ENCODE measurements around the gene UPK1B.
"Not testable (repeated sequence)": the region's sequence is repeated elsewhere in the genome, so short reads cannot be mapped to it uniquely, and the experiment has no call there.

UPK1B gene

DNA sequence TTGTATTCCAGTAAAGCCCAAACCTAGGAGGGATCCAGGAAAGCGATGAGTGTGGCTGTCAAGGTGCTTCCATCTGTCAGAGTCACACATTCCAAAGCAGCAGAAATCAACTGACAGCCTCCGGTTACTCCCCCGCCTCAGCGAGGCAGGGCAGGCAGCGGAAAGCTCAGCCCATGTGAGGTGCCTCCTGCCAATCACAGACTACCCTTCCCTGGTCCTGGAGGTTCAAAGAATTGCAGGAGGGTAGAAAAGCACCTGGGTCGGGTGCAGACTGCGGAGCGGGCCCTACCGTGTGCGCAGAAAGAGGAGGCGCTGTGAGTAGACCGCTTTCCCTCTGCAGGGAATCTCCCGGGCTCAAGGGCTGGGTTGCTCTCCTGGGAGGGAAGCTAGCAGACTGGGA, at the start of gene UPK1B:
Gene UPK1B (plus strand): TSS at position 274 of the 400 bp plus-strand sequence. CDS start 13,144 bp downstream, outside the sequence.
- no peak for DNase-seq (ENCODE audit: low read depth)

- DNase-seq (ENCODE audit: low read depth) = no peak
Measured at GRCh38 chr3:119125342-119125741, 48.1 kb upstream of the UPK1B start.

DNA sequence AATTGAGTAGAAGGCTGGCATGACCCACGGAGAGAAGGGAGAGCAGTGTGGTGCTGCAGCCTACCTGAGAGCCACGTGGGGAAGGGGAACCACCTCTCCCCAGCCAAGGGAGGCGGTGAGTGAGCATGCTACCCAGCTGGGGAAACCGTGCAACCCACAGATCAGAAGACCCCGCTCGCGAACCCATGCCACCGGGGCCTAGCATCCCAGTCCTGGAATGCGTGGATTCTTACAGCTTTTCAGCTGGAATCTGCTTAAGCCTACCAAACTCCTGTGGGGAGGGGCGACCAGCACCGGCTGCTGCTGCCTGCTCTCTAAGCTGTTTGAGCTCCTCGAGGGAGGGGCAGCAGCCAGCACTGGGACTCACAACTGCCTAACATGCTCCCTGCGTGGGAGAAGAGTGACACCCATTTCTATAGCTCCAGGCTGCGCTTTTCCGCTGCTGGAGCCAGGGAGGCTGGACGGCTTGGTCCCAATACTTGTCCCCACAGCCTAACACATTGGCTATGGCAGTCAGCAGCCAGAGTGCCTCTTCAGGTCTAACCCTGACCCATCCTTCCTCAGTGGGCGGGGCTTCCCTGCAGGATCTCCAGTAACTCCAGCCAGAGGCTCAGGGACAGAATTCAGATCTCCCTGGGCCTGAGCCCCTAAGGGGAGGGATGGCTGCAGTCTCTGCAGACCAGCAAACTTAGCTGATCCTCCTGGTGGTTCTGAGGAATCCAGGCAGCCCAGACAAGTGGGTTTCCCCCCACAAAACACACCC, 47.5 kb upstream of the UPK1B start:
- DNase-seq (ENCODE audit: low read depth) = no peak

- not testable (repeated sequence) for DNase-seq (ENCODE audit: low read depth)
Measured at GRCh38 chr3:119130291-119130690, 43.1 kb upstream of the UPK1B start.

GRCh38 chr3:119132291-119132690, 41.1 kb upstream of the UPK1B start:
- not testable (repeated sequence) for DNase-seq (ENCODE audit: low read depth)

- DNase-seq (ENCODE audit: low read depth) = not testable (repeated sequence)
Measured at GRCh38 chr3:119139360-119139759, 34.0 kb upstream of the UPK1B start.

DNA sequence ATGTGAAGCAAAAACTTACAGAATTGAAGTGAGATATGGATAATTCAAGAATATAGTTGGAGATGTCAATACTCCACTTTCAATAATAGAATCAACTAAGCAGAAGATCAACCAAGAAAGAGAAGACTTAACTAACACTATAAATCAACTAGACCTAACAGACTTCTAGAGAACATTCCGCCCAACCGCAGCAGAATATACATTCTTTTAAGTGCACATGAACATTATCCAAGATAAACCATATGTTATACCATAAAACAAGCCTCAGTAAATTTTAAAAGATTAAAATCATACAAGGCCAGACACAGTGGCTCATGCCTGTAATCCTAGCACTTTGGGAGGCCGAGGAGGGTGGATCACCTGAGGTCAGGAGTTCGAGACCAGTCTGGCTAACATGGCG, 32.9 kb upstream of the UPK1B start:
- no peak for DNase-seq (ENCODE audit: low read depth)

DNA sequence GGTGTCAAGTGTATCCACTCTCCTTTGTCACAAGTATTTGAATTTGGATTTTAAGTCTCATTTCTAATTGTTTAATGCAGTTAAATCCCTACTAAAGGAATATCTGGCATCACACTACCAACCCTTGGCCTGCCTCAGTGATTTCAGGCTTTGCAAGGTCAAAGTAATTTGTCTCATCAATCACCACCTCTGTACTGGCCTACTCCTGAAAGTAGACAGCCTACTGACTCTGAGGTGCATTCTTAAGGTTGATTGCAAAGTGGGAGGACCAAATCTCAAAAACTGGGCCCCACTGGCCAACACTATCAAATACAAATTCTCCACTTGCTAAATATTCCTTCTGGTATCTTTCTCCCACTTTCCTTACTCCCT, 28.3 kb upstream of the UPK1B start:
- no peak for DNase-seq (ENCODE audit: low read depth)

DNA sequence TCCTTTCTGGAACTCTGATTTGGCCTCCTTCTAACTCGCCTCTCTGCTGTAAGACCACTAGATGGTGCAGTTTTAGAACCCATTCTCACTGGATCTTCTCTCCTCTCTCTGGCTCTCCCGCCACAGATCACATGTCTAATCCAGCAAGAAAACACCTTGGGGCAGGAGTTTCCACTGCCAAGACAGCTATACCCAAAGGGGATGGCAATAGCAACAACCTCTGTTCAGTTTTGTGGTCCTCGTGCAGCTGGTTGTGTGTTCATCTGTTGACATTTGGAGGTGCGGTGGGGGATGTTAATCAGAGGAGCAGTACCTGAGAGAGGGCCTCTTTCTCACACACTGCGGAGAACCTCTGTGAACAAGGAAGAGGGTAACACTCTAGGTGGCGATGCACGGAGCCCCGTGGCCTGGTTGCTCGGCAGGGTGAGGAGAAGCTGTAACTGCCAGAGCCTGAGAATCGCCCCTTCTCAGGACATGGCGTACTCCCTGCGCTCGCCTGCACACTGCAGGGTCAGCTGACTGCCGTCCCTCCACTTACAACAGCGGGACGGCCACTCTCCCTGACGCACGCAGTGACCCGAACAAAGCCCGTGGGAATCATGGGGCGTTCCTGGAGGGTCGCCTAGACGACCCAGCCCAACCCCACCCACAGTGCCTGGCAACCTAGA, 27.8 kb upstream of the UPK1B start, which contains the start of gene TEX55:
Gene TEX55 (plus strand): TSS at position 666 of the 668 bp plus-strand sequence. CDS start 25 bp downstream, outside the sequence.
- DNase-seq (ENCODE audit: low read depth) = peak; percentile 75

DNA sequence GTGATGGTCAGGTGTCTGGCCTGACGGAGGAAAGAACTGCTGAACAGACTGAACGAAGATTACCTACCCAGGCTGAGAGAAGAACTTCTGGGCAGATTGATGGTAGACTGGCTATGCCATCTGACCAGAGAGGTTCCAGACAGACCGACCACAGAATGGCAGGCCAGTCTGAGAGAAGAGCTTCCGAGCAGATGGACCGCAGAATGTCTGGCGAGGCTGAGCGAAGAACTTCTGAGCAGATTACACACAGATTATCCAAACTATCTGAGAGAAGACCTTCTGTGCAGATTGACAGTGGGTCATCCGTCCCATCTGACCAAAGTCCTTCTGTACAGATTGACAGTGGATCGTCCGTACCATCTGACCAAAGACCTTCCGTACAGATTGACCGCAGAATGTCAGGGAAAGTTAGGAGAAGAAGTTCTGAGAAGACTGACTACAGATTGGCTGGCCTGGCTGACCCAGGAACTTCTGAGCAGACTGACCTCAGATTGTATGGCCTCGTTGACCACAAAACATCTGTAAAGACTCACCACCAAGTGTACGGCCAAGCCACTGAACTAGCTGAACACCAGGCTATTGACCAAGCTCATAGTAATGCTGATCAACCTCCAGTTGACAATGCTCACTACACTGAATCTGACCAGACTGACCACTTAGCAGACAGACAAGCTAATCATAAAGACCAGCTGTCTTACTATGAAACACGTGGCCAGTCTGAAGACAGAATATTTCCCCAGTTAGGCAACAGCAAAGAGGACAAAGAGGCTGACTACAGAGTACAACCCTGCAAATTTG, 26.6 kb upstream of the UPK1B start:
- DNase-seq (ENCODE audit: low read depth) = no peak

GRCh38 chr3:119147494-119147893, 25.9 kb upstream of the UPK1B start:
- no peak for DNase-seq (ENCODE audit: low read depth)

DNA sequence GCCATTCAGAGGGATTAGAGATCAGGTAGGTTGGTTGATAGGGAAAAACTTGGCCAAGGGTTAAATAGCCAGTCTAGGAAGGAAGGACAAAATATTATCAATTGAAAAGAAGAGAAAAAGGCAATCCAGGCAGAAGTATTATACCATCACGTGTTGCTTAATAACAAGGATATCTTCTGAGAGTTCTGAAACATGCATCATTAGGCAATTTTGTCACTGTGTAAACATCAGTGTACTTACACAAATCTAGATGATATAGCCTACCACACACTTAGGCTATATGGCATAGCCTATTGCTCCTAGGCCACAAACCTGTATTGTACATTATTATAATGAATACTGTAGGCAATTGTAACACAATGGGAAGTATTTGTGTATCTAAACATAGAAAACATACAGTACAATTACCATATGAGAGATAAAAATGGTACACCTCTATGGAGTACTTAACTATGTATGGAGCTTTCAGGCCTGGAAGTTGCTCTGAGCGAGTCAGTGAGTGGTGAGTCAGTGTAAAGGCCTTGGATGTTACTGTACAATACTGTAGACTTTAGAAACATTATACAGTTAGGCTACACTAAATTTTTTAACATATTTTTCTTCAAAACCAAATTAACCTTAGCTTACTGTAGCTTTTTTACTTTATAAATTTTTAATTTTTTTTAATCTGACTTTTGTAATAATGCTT, 24.8 kb upstream of the UPK1B start:
- DNase-seq (ENCODE audit: low read depth) = peak; percentile 69

GRCh38 chr3:119149484-119149883, 23.9 kb upstream of the UPK1B start:
- peak; percentile 91 for DNase-seq (ENCODE audit: low read depth)

GRCh38 chr3:119156868-119157267, 16.5 kb upstream of the UPK1B start:
- no peak for DNase-seq (ENCODE audit: low read depth)

DNA sequence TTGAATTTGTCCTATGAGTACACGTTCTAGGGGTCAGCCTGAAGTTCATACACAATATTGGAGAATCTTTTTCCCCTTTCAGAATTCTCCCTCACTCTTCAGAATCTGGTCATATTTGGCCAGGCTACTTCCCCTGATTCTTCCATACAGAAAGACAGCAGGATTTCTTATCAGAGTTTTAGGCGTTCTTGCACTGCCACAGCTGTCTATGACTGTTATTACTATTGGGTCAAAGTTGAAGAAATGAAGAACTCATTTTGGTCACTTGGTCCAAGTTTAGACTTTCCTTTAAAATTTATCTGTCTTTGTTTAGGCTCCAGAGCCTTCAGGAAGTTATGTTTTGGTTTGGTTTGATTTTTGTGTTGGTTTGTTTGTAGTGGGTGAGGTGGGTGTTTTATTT, 15.4 kb upstream of the UPK1B start:
- no peak for DNase-seq (ENCODE audit: low read depth)

DNA sequence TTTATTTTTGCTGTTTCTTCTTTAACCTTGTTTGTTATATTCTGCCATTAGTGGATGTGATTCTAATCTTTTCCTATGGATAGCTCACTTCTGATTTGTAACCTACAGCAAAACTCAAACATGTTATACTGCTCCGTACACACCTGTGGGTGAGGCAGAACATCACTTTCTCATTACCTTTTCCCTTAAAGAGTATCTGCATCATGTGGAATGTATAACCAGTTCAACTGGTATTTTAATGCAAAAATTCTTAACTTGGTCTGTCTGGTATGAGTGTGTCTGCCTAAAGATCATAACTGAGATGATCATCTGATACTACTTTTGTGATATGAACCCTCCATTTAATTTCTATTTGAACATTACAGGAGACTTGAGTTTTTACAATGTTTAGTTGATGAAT, 13.0 kb upstream of the UPK1B start:
- DNase-seq (ENCODE audit: low read depth) = no peak

DNA sequence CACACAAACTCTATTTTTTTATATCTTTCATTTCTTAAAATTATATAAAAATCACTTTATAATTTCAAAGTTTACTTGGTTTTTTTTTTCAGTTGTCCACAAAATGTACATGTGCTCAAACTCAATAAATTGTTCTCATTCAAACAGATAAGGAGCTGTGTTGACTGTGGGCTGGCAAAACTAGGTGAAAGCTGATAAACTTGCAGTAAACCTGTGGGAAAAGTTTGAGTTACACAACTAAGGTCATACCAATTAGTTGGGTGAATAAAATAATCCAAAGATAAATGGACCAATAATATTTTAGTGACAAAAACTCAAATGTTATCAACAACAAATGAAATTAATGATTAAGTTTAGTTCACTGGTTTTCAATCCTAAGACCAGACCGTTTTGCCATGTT, 12.6 kb upstream of the UPK1B start:
- DNase-seq (ENCODE audit: low read depth) = no peak

- no peak for DNase-seq (ENCODE audit: low read depth)
Measured at GRCh38 chr3:119161240-119161639, 12.2 kb upstream of the UPK1B start.

- DNase-seq (ENCODE audit: low read depth) = not testable (repeated sequence)
Measured at GRCh38 chr3:119164745-119165144, 8.7 kb upstream of the UPK1B start.

DNA sequence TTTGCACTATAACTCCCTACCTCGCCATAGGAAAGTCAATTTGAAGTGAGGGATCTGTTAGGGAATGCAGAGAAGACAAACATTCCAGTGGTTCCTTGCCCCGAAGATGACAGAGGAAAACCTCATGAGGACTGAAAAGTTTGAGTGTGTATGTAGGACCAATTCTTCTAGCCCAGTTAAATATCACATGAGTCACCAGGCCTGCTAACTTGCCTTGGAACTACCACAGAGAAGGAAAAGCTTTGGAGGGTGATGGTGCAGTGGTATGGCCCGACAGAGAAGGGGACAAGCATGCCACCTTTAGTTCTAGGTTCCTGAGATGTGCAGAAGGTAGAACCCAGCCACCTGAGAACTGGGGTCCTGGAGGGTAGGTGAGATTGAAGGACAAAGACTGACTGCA, 2.6 kb upstream of the UPK1B start:
- DNase-seq (ENCODE audit: low read depth) = no peak

GRCh38 chr3:119175872-119176756, 2.7 kb downstream of the UPK1B start:
- DNase-seq (ENCODE audit: low read depth) = peak; percentile 12
